GM18508 (cell line): ENCODE data around the gene ZNF230.

Experiments
- ATAC-seq: cut with Tn5 transposase; IDR thresholded peaks from one replicate; pipeline ENCODE4 v1.9.1; 2021; ENCODE audit warnings: moderate number of reproducible peaks; ENCODE audit not compliant: insufficient read depth, unreplicated experiment

Gene ZNF230

GRCh38 chr19:44032001-44032610 lies 29.3 kb downstream of the ZNF230 start:
- ATAC-seq: no peak

DNA sequence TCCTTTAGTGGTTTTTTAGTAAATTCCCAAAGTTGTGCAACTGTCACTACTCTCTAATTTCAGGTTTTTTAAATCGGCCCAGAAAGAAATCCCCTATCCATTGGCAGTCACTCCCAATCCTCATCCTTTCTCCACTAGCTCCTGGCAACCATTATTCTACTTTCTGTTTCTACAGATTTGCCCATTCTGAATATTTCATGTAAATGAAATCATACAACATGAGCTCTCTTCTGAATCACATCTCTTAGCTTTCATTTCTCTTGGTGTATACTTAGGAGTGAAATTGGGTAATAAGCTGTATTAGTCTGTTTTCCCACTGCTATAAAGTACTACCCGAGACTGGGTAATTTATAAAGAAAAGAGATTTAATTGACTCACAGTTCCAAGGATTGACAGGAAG lies 39.4 kb downstream of the ZNF230 start:
- ATAC-seq: no peak

DNA sequence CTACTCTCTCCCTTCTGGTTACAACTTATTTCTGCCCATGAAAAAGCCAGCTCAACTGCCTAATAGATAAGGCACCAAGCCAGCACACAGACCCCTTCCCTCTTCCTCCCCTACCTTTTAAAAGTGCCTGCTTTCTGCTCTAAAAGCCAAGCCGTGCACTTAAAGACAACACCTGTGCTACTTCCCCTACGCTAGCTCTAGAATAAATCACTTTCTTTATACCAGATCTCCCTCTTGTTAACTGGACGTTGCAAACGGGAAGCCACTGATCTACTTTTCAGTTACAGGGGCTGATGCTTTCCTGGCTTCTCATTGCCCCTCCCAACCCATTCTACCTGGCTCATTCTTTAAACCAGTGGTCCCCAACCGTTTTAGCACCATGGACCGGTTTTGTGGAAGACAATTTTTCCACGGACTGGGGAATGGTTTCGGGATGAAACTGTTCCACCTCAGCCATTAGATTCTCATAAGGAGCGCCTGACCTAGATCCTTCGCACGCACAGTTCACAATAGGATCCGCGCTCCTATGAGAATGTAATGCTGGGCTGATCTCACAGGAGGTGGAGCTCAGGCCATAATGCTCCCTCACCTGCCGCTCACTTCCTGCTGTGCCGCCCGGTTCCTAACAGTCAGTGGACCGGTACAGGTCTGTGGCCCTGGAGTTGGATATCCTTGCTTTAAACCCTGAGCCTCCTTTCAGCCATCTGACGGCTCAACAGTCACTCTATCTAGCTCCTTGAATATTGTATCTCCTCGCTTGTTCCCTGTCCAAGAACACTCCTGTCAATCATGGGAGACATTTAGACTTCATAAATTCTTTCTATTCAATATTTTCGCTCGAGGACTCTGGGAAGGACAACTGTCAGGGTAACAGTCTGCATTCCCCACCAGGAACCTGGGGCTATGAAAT lies 48.2 kb downstream of the ZNF230 start:
- no peak for ATAC-seq

DNA sequence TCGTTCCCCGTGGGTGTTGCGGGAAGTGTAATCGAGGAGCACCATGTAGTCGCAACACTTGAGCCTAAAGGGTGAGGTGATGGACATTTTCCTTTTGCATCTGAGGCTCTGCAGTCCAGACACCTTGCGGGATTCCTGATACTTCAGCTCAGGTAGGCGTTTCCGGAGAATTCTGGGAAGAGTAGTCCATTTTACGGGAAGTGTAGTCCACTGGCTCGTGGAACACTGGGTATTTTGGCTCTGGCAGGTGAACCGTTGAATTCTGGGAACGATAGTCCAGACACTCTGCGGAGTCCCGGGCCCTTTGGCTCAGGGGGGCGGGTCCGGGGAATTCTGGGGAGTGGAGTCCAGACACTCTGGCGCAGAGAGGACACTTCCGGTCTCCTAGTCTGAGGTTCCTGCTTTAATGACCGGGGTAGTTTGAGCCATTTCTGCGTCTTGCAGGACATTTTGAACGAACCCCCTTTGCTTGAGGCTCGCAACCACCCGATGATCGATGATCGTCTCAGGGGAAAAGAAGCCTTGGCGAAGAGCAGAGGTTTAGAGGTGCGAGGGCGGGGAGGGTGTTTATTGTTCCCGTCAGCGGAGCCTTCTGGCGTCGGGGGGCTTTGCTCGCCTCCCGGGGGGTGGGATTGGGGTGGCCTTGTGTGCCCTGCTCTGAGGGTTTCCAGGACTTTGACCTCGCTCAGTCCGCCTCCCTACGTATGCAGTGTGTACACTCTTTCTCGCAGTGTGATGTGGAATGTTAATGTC lies 49.1 kb downstream of the ZNF230 start, which contains the start of gene ZNF223:
TSS of gene ZNF223 (plus strand) at position 387 of the 753 bp plus-strand sequence. CDS start 3,141 bp downstream, outside the sequence.
- no peak for ATAC-seq

DNA sequence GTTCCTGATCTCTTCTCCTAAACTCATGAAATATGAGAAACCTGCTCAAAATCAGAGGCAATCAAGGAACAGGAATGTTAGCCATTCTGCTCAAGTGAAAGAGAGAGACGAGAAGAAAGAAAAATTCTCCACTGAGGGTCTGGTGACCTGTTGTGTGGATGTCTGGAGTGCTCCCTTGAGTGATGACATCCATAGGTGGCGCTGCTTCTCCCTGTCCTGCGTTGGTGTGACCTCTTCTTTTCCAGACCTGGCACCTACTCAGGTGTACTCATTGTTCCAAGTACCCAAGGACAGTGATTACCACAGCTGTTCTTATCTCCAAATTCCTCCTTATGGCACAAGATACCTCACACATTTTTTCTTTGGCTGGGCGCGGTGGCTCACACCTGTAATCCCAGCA lies 53.1 kb downstream of the ZNF230 start:
- ATAC-seq: no peak

DNA sequence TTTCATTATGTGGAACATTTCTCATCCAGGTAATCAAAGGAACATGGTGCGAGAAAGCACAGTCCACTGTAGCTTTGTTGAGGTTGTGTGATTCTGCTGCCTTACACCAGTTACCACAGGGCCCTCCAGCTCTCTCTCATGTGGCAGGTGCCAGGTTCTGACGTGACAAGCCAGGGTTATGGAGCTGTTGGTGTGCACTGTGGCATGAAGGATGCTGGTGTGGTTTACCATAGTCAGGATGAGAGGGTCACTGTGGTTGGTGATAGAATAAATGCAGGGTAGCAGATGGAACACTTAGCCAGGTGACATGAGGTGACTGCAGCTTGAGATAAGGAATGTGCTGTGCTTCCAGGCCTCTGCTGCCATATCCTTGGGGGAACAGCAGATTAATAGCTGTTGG lies 56.5 kb downstream of the ZNF230 start:
- no peak for ATAC-seq

- no peak for ATAC-seq
Observed at GRCh38 chr19:44061038-44061437, 58.3 kb downstream of the ZNF230 start.
